Camera-type eye (tissue), 1 donor: Measurements from ENCODE around the gene ARMC2. TPM values are rescaled to one million over a fixed set of nuclear protein-coding genes. Genes with fewer than 3 reads are reported as not detected.

Experiments used
- total RNA-seq: library from RNA; depleted of rRNA; stranded (reverse); fragments of >200 nt; gene quantifications from one replicate; pipeline ENCODE4 v1.2.3, GENCODE V29; 2014

ARMC2 gene
- total RNA-seq = 10.3 TPM

GRCh38 chr6:108848116-108848868, at the start of gene ARMC2:
Gene ARMC2 (plus strand): TSS chr6:108848422. CDS start chr6:108854268, 5,846 bp downstream.

Other genes starting within 250 kb of the ARMC2 start
- 66.5 TPM for gene SESN1, start 246.4 kb downstream of the ARMC2 start, total RNA-seq
- gene CEP57L1, start 247.1 kb downstream of the ARMC2 start, total RNA-seq = 40.7 TPM